PC-9 (cell line): Measurements from ENCODE around the gene MAST4. TPM values are rescaled to one million over a fixed set of nuclear protein-coding genes. Genes with fewer than 3 reads are reported as not detected.

Experiments
- BruUV-seq: library from RNA; stranded (reverse); fragments of 400-500 nt; replicated peaks from 2 replicates; lab custom pipeline; 2021; lab: Mats Ljungman, UMichigan
- CTCF ChIA-PET: fragments of 300-600 bp; sonication (Branson Sonifier 250); formaldehyde crosslinking; loops from one replicate; lab custom pipeline; 2022; ENCODE audit warnings: antibody characterized with exemption; lab: Charles Lee
- POLR2A ChIA-PET: fragments of 300-600 bp; sonication (Branson Sonifier 250); formaldehyde crosslinking; loops from one replicate; lab custom pipeline; 2022; ENCODE audit warnings: antibody characterized with exemption; ENCODE audit not compliant: unreplicated experiment; lab: Charles Lee
- DNase-seq, 2 experiments: peaks; one replicate each; pipeline versions ENCODE4 v3.0.0 to v3.0.0-alpha.2; 2015 to 2022; ENCODE audit warnings: mixed read lengths in 1 of 2
- H2AFZ ChIP-seq: fragments of 200-600 bp; sonication (generic); 2 replicates; pipeline ENCODE4 v1.8.1; 2017; ENCODE audit warnings: antibody characterized with exemption
- H3F3A ChIP-seq: fragments of 200-600 bp; sonication (generic); 2 replicates; pipeline ENCODE4 v1.8.1; 2017; ENCODE audit warnings: antibody characterized with exemption, mild to moderate bottlenecking, low read depth; ENCODE audit not compliant: insufficient read depth
- H3K27ac ChIP-seq: fragments of 200-600 bp; sonication (generic); 2 replicates; pipeline ENCODE4 v1.6.1; 2016; ENCODE audit warnings: mixed run types
- H3K27me3 ChIP-seq: fragments of 200-600 bp; sonication (generic); 2 replicates; pipeline ENCODE4 v1.6.1; 2016; ENCODE audit warnings: low read depth, mixed run types; ENCODE audit not compliant: insufficient read depth
- H3K36me3 ChIP-seq: fragments of 200-600 bp; sonication (generic); 2 replicates; pipeline ENCODE4 v1.6.1; 2016; ENCODE audit warnings: low read depth, mixed run types
- H3K4me1 ChIP-seq: fragments of 200-600 bp; sonication (generic); replicated peaks from 2 replicates; pipeline ENCODE4 v1.6.1; 2016; ENCODE audit warnings: mixed run types; ENCODE audit not compliant: insufficient read depth
- H3K4me2 ChIP-seq: fragments of 200-600 bp; sonication (generic); 2 replicates; pipeline ENCODE4 v1.6.1; 2017; ENCODE audit warnings: mixed run types
- H3K4me3 ChIP-seq: fragments of 200-600 bp; sonication (generic); 2 replicates; pipeline ENCODE4 v1.6.1; 2016; ENCODE audit warnings: mixed run types
- H3K79me2 ChIP-seq: fragments of 200-600 bp; sonication (generic); 2 replicates; pipeline ENCODE4 v1.6.1; 2017; ENCODE audit warnings: low read depth, mixed run types
- H3K9me2 ChIP-seq: fragments of 200-600 bp; sonication (generic); 2 replicates; pipeline ENCODE4 v1.8.1; 2017; ENCODE audit warnings: mild to moderate bottlenecking; ENCODE audit not compliant: insufficient read depth
- H3K9me3 ChIP-seq: fragments of 200-600 bp; sonication (generic); 2 replicates; pipeline ENCODE4 v1.8.1; 2016; ENCODE audit warnings: low read depth; ENCODE audit not compliant: insufficient read depth
- H4K20me1 ChIP-seq: fragments of 200-600 bp; sonication (generic); 2 replicates; pipeline ENCODE4 v1.8.1; 2017; ENCODE audit not compliant: insufficient read depth
- CTCF ChIP-seq: fragments of 200-600 bp; sonication (generic); conservative IDR thresholded peaks from 2 replicates; pipeline ENCODE4 v1.6.1; 2017; ENCODE audit warnings: mixed run types, antibody characterized with exemption, mild to moderate bottlenecking, moderate library complexity
- EZH2 ChIP-seq: fragments of 200-600 bp; sonication (generic); IDR thresholded peaks from 2 replicates; pipeline ENCODE4 v1.8.0; 2017; ENCODE audit warnings: antibody characterized with exemption, low read depth
- intact Hi-C: fragments of 100-400 bp; cut with micrococcal nuclease; formaldehyde crosslinking; loops from one replicate; pipeline ENCODE4 v1.10.0; 2022; ENCODE audit not compliant: unreplicated experiment
- total RNA-seq: library from RNA; stranded (reverse); gene quantifications from 2 replicates; pipeline ENCODE4 v1.2.3, GENCODE V29; 2021

The MAST4 gene
- total RNA-seq, 1 experiment from 2014 or later: 19.3 TPM

GRCh38 chr5:67051164-67051563, 455.0 kb downstream of the MAST4 start:
- H3K27ac ChIP-seq: no peak overlapping the region
- TF ChIP-seq CTCF (no peak), EZH2 (no peak)
- H3K27me3 ChIP-seq: no peaks in the 10 kb centered on the region
- no peaks in the 10 kb centered on the region for H3K9me3 ChIP-seq
- DNase-seq: no peak
- intact Hi-C loops: no loop called here
- 0 out of 2 replicates have a peak, but pooled peaks cover 5% of the 10 kb centered on the region for H3K36me3 ChIP-seq
- no peaks in the 10 kb centered on the region; the same call in 1 of the 2 replicates for H4K20me1 ChIP-seq
- H2AFZ ChIP-seq: no peak overlapping the region
- ChIA-PET POLR2A (no interaction called here), CTCF (no interaction called here)
- H3K4me1 ChIP-seq: peaks cover 4% of the 10 kb centered on the region; the same call in 1 of the 2 replicates
- H3K9me2 ChIP-seq: no peaks in the 10 kb centered on the region
- no peak overlapping the region for H3K4me2 ChIP-seq
- no peak overlapping the region for H3K4me3 ChIP-seq
- no TSS peak for BruUV-seq
- no peaks in the 10 kb centered on the region; the same call in 1 of the 2 replicates for H3F3A ChIP-seq
- peaks cover 6% of the 10 kb centered on the region; the same call in 1 of the 2 replicates for H3K79me2 ChIP-seq

- Histone ChIP-seq H3K4me1 (peaks cover 4% of the 10 kb centered on the region; the same call in 1 of the 2 replicates), H3K27me3 (no peaks in the 10 kb centered on the region), H3F3A (no peaks in the 10 kb centered on the region; the same call in 1 of the 2 replicates), H3K9me2 (no peaks in the 10 kb centered on the region), H3K79me2 (peaks cover 6% of the 10 kb centered on the region; the same call in 1 of the 2 replicates), H2AFZ (no peak overlapping the region), H3K27ac (no peak overlapping the region), H3K4me3 (no peak overlapping the region), H4K20me1 (no peaks in the 10 kb centered on the region; the same call in 1 of the 2 replicates), H3K9me3 (no peaks in the 10 kb centered on the region), H3K36me3 (0 out of 2 replicates have a peak, but pooled peaks cover 5% of the 10 kb centered on the region), H3K4me2 (no peak overlapping the region)
- no peak for DNase-seq
- intact Hi-C loops: no loop called here
- CTCF ChIA-PET: no interaction called here
- POLR2A ChIA-PET: no interaction called here
- TF ChIP-seq EZH2: no peak
- TF ChIP-seq CTCF: no peak
- no TSS peak for BruUV-seq
Measured at GRCh38 chr5:67052034-67052433, 455.8 kb downstream of the MAST4 start.

GRCh38 chr5:67053229-67053628, 457.0 kb downstream of the MAST4 start:
- no peak overlapping the region for H3K27ac ChIP-seq
- ChIA-PET CTCF (no interaction called here), POLR2A (no interaction called here)
- H3K9me2 ChIP-seq: no peaks in the 10 kb centered on the region
- no peaks in the 10 kb centered on the region for H3K9me3 ChIP-seq
- BruUV-seq: no TSS peak
- H3F3A ChIP-seq: no peaks in the 10 kb centered on the region; the same call in 1 of the 2 replicates
- H3K79me2 ChIP-seq: peaks cover 6% of the 10 kb centered on the region; the same call in 1 of the 2 replicates
- no peak overlapping the region for H3K4me2 ChIP-seq
- intact Hi-C loops: no loop called here
- H3K4me3 ChIP-seq: no peak overlapping the region
- DNase-seq: no peak
- no peaks in the 10 kb centered on the region for H3K27me3 ChIP-seq
- TF ChIP-seq EZH2: no peak
- no peak for TF ChIP-seq CTCF
- H2AFZ ChIP-seq: no peak overlapping the region
- H4K20me1 ChIP-seq: no peaks in the 10 kb centered on the region; the same call in 1 of the 2 replicates
- H3K36me3 ChIP-seq: 0 out of 2 replicates have a peak, but pooled peaks cover 5% of the 10 kb centered on the region
- H3K4me1 ChIP-seq: peaks cover 4% of the 10 kb centered on the region; the same call in 1 of the 2 replicates
